CD4-positive, alpha-beta T cell treated with Interleukin-2 at 100 ng/mL for 4 hours (primary cell): ENCODE data around the gene SCARB1.
A peak's percentile ranks its signal among the peaks of the same experiment; 100 is the strongest.
"Not testable (repeated sequence)": the region's sequence is repeated elsewhere in the genome, so short reads cannot be mapped to it uniquely, and the experiment has no call there.

ENCODE experiments used
- DNase-seq: peaks from one replicate; pipeline ENCODE4 v3.0.0-alpha.2; 2020; ENCODE audit warnings: low spot score

Gene SCARB1, protein sequence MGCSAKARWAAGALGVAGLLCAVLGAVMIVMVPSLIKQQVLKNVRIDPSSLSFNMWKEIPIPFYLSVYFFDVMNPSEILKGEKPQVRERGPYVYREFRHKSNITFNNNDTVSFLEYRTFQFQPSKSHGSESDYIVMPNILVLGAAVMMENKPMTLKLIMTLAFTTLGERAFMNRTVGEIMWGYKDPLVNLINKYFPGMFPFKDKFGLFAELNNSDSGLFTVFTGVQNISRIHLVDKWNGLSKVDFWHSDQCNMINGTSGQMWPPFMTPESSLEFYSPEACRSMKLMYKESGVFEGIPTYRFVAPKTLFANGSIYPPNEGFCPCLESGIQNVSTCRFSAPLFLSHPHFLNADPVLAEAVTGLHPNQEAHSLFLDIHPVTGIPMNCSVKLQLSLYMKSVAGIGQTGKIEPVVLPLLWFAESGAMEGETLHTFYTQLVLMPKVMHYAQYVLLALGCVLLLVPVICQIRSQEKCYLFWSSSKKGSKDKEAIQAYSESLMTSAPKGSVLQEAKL

DNA sequence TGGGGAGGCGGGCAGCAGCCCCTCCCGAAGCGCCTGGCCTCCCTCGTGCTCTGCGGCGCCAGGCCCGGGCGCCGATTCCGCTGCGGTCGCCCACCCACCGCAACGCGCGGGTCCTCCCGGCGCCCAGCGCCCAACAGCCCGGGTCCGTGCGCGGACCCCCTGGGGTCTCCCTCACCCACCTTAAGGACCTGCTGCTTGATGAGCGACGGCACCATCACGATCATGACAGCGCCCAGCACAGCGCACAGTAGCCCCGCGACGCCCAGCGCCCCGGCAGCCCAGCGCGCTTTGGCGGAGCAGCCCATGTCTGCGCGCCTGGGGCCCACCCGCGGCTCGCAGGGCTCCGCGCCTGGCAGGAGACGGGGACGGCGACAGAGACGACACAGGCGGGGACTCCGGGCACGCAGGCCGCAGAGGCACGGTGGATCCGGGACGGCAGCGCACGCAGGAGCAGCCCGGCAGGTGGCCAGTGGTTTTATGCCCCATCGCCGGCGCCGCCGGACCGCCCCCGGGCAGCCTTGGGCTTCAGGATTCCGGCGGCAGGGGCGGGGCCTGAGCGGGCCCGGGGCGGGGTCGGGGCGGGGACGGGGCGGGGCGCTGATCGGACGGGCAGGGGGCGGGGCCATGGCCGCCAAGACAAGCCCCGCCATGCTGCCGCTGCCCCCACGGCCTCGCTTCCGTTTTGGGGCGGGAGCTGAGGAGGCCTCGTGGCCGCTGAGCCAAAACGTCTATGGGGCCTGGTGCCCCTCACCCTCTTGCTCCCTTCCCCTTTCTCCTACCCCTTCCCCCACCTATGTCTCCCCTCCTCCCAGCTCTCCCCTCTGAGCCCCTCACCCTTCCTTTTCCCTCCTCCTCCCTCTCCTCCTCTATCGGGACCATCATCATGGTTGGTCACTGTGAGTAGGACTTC lies at the start of gene SCARB1:
Gene SCARB1, minus strand, starts transcription at position 449 of the 910 bp plus-strand sequence. Its CDS starts 144 bp downstream, at position 305.
- DNase-seq: peak; percentile 75

DNA sequence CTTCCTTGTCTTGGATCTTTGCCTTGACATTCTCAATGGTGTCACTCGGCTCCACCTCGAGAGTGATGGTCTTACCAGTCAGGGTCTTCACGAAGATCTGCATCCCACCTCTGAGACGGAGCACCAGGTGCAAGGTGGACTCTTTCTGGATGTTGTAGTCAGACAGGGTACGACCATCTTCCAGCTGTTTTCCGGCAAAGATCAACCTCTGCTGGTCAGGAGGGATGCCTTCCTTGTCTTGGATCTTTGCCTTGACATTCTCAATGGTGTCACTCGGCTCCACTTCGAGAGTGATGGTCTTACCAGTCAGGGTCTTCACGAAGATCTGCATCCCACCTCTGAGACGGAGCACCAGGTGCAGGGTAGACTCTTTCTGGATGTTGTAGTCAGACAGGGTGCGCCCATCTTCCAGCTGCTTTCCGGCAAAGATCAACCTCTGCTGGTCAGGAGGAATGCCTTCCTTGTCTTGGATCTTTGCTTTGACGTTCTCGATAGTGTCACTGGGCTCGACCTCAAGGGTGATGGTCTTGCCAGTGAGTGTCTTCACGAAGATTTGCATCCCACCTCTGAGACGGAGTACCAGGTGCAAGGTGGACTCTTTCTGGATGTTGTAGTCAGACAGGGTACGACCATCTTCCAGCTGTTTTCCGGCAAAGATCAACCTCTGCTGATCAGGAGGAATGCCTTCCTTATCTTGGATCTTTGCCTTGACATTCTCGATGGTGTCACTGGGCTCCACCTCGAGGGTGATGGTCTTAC lies 49.0 kb upstream of the SCARB1 start:
- not testable (repeated sequence) for DNase-seq

DNA sequence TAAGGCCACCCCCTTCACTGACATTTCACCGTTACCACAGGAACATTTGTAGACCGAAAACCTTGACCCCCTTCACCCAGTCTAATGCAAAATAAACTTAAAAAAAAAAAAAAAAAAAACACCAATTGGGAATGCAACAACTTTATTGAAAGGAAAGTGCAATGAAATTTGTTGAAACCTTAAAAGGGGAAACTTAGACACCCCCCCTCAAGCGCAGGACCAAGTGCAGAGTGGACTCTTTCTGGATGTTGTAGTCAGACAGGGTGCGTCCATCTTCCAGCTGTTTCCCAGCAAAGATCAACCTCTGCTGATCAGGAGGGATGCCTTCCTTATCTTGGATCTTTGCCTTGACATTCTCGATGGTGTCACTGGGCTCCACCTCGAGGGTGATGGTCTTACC lies 47.9 kb upstream of the SCARB1 start:
- not testable (repeated sequence) for DNase-seq

DNA sequence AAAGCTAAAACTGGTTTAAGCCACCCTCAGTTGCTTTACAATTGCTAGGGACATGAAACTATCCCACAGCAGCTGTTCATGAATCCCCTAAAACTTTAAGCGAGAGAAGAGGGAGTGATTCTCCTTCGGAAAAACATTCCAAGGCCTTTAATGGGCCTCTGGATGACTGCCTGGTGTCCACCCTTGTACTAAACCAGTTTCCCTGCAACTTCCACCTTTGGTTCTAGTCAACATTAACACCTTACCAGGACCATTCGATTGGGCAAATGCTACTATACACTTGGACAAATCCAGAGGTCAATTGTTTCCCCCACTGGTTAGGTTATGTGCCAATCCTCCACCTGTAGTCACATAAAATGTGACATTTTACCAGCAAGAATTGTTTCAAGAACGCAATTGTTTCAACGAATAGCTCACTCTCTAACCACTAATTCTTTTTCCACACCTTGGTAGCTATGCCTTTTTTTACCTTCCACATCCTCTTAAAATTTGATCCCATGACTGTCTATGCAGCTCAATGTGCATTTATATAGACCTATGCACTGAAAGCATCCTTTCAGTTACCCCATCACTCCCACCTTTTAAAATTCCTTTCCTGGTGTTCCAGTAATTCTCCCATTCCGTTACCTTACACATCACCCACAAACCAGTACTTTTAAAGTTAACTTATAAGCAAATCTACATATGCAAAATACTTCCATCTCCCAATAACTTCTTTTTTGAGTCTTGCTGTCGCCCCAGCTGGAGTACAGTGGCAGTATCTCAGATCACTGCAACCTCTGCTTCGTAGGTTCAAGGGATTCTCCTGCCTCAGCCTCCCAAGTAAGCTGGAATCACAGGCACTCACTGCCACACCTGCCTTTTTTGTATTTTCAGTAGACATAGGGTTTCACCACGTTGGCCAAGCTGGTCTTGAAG lies 47.2 kb upstream of the SCARB1 start:
- DNase-seq: no peak

DNA sequence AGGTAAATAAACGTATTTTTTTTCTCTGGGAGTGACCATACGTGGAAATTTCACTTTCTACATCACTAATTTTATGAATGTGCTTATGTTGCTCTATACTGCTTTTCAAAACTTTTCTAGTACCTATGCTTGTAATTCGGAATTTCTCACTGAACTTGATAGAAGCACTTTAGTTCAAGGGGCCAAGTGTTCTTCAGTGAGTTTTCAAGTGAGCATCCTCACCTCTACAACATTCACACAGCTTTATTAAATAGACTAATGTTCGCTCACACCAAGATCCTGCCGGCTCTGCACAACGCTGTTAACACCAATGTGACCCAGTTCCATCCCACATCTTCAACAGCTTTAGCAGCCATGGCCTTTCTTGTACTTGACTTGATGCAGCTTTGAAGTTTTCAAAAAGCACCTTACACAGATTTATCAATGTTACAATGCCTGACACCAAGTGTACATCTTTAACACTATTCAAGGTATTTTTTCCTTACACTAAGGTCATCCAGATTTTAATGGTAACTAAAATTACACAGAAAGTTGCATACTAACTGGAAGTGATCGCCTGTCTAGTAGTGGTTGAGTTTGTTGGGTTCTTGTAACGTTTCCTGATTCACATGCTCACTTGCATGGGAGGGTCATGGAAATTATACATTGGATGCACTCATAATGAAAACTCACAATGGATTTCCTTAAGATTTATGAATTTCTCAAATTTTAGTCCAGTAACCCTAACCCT lies 46.3 kb upstream of the SCARB1 start:
- no peak for DNase-seq

DNA sequence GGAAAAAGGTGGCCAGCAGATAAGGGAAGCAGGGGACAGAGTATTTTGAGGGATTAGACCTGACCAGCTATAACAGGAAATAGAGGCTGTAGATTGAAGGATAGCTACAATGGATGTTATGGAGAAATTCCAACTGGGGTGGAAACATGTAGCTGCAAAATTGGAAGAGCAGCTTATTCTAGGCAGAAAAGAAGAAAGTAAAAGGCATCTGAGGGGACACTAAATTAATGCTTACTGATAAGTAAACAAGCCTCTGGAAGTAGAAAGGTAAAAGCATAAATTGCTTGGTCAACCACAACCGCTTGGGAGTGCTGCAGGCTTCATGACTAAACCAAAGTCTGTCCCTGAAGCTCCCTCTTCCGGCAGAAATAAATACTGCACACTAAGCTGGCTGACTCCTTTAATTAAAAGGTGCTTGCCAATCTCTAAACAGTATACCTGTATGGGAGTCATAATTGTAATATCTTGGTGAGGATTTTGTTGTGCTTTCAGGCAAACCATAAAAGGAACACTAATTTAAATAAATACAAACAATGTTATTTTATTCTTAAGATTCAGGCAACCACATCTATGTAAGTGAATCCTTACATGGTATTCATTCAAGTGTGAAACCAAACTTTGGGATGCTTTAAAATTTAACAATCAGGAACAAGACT lies 43.1 kb upstream of the SCARB1 start:
- peak; percentile 97 for DNase-seq

DNA sequence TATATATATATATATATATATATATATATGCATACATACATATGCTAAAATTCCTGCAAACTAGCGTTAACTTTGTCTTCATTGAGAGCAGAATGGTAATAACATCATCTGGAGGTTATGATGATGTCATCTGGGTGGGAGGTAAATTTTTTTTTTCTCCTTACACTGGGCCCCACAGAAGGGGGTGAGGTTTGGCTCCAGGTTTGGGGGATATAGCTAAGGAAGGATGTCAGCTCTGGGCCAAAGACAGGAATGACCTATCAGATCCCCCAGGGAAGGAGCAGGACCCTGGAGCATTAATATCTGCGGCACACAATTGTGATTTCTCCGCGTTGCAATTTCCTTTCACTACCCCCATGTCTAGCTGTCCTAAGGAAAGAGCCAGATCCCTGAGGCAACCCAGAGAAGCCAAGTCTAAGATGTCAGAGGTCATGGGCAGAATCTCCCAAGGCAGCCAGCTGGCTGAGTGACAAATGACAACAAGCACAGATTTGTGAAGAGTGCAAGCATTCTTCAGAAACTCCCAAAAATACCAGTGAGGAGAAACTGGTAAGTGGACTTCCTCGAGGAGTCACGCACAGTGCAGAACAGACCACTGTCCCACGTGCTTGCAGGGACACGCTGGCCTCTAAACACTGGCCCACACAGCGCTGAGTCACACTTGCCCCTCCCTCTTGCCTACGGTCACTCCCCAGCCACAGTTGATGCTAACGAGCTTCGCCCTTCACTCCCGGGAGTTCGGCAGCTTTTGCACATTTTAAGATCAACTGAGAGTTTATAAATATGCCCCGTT lies 40.8 kb upstream of the SCARB1 start:
- no peak for DNase-seq

DNA sequence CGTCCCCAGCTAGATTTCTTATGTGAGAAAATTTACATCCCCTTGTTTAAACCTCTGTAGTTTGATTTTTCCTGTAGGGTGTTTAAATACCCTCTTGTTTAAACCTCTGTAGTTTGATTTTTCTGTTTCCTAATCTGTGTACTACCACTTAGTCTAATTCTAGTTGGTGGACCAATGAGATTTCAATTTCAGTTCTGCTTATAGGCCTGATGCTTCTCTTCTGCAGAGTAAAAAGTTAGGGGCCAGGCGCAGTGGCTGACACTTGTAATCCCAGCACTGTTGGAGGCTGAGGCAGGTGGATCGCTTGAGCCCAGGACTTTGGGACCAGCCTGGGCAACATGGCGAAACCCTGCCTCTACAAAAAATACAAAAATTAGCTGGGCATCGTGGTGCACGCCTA lies 39.3 kb upstream of the SCARB1 start:
- no peak for DNase-seq

DNA sequence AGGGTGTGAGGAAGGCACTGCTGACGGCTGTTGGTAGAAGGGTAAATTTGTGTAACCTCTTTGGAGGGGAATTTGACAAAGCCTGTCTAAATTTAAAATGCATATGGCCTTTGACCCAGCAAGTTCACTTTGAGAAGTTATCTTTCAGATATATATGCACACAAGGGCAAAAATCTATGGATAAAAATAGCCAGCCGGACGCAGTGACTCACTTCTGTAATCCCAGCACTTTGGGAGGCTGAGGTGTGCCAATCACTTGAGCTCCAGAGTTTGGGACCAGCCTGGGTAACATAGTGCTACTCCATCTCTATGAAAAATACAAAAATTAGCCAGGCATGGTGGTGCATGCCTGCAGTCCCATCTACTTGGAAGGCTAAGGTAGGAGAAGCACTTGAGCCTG lies 37.3 kb upstream of the SCARB1 start:
- no peak for DNase-seq

DNA sequence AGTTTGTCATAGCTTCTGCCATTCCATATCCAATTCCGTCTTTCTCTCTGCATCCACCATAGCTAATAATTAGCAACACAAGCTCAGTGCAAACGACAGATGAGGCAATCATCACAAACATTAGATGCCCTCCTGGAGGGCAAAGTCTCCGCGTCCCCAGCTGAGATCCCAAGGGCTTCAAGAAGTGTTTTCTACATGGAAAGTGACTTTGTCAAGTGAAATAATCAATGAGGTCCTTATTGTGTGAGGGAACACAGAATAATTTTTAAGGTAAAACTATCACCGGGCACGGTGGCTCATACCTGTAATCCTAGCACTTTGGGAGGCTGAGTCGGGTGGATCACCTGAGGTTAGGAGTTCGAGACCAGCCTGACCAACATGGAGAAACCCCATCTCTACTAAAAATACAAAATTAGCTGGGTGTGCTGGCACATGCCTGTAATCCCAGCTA lies 36.7 kb upstream of the SCARB1 start:
- DNase-seq: not testable (repeated sequence)

DNA sequence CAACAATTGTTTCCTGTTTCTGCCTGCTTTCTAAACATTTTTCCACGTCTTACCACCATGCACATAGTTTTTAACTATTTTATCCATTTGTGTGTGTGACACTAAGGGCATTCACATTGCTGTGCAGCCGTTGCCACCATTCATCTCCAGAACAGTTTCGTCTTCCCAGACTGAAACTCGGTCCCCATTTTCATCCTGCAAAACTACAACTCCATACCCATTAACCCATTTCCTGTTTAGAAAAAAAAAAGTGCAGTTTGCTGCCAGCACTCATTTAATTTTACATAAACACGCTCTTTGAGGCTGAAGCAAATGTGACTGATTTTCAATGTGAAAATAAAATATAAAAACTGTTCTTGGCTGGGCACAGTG lies 35.2 kb upstream of the SCARB1 start:
- DNase-seq: no peak

DNA sequence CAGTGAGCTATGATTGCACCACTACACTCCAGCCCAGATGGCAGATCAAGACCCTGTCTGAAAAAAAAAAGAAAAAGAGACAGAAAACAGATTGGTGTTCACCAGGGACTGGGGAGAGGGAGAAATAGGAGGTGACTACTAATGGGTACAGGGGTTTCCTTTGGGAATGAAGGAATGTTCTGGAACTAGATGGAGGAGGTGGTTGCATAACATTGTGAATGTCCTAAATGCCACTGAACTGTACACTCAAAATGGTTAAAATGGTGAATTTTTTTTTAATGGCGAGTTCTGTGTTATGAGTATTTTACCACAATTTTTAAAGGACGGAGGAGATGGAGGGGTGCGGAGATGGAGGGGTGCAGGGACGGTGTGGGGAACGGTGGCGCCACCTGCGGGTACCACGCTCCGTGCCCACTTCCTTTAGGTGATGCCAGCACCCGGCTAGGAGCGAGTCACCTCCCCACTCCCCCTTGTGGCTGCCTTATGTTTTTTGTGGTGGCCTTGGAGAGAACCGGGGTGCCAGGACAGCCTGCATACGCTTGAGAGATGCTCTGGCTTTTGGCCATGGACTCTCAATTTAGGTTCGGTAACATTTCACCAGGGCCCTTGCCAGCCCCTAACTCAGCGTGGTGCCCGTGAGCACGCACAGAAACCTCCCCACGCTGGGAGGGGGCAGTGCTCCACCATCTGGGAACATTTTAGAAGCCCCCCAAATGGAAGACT lies 34.7 kb upstream of the SCARB1 start:
- DNase-seq: peak; percentile 67

DNA sequence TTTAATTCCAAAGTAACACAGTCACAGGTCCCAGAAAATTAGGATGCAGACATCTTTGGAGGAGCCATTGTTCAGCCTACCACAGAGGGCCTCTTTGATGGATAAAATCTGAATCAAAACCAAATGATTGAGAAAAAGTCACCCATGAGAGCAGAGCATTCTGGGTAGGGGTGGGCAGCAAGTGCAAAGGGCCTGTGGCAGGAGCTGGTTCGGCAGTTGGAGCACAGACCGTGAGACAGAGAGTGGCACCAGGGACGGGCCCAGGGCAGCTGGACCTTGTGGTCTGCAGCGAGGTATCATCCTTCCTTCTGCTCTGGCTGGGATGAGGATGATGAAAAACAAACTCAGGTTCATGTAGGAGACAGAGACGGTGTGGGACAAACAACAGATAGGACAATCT lies 32.8 kb upstream of the SCARB1 start:
- DNase-seq: no peak

DNA sequence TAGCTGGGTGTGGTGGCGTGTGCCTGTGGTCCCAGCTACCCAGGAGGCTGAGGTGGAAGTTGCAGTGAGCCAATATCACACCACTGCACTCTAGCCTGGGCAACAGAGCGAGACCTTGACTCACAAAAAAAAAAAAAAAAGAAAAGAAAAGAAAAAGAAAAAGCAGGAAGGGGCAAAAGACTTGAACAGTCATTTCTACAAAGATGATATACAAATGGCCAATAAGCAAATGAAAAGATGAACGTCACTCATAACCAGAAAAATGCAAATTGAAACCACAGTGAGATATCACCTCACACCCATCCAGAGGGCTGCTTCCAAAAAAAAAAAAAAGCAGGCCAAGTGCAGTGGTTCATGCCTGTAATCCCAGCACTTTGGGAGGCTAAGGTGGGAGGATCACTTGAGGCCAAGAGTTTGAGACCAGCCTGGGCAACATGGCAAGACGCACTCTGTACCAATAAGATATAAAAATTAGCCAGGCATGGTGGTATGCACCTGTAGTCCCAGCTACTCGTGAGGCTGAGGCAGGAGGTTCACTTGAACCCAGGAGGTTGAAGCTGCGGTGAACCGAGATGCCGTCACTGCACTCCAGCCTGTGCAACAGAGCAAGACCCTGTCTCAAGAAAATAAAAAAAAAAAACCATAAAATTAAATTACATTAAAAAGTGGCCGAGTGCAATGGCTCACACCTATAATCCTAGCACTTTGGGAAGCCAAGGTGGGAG lies 30.3 kb upstream of the SCARB1 start:
- DNase-seq: no peak

DNA sequence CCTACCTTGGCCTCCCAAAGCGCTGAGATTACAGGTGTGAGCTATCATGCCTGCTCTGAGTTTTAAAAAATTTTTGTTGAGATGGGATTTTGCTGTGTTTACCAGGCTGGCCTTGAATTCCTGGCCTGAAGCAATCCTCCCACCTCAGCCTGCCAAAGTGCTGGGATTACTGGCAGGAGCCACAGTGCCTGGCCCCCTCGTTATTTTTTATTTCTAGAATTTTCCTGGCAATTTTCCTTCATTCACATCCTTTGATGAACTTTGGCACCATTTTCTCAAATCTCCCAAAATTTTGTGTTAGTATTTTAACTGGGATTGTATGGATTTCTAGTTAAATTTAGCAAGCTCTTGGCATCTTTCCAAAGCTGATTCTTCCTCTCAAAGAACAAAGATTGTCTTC lies 24.6 kb upstream of the SCARB1 start:
- no peak for DNase-seq

DNA sequence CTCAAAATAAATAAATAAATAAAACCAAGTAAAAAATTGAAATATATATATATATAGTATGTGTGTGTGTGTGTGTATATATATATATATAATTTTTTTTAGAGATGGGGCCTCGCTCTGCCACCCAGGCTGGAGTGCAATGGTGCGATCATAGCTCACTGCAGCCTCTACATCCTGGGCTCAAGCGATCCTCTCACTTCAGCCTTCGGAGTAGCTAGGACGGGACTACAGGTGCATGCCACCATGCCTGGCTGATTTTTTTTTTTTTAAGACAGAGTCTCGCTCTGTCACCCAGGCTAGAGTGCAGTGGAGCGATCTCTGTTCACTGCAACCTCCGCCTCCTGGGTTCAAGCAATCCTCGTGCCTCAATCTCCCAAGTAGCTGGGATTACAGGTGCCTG lies 24.1 kb upstream of the SCARB1 start:
- DNase-seq: not testable (repeated sequence)
